H1 (cell line): Measurements from ENCODE around the gene CRYBG1. TPM values are rescaled to one million over a fixed set of nuclear protein-coding genes. Genes with fewer than 3 reads are reported as not detected.

Experiments
- EGR1 ChIP-seq: IDR thresholded peaks from 2 replicates; pipeline ENCODE4 v1.6.1; 2011; ENCODE audit warnings: low read depth, low read length, borderline replicate concordance
- JUND ChIP-seq: IDR thresholded peaks from 2 replicates; pipeline ENCODE4 v1.6.1; 2011; ENCODE audit warnings: mild to moderate bottlenecking, improper control_type of control experiment, low read length
- MAFK ChIP-seq: IDR thresholded peaks from 2 replicates; pipeline ENCODE4 v1.6.1; 2012; ENCODE audit warnings: low read depth, mild to moderate bottlenecking, improper control_type of control experiment, low read length
- SP2 ChIP-seq: IDR thresholded peaks from 2 replicates; pipeline ENCODE4 v1.6.1; 2012; ENCODE audit warnings: mild to moderate bottlenecking, low read length, inconsistent platforms
- SRF ChIP-seq: IDR thresholded peaks from 2 replicates; pipeline ENCODE4 v1.6.1; 2011; ENCODE audit warnings: mild to moderate bottlenecking, low read depth, low read length, moderate library complexity
- polyA plus RNA-seq, 7 experiments: library from polyadenylated mRNA; depleted of rRNA in 3 of 7; stranded (reverse) in 5 of 7; unstranded in 2 of 7; fragments of >200 nt in 5 of 7; fragments of 200-250 nt in 2 of 7; gene quantifications; 1 replicate in 5 of 7; 2 replicates in 1 of 7; 4 replicates in 1 of 7; pipeline versions ENCODE4 v1.2.1 to v1.2.3, GENCODE V29; 2011 to 2013; ENCODE audit warnings: missing spikeins in 2 of 7, mixed read lengths in 2 of 7
- total RNA-seq: library from RNA; stranded (reverse); fragmentation: NEBNext Ultra II Directional; extraction: Animal tissue kit (Norgen Biotek cat#: 25700); gene quantifications from 2 replicates; pipeline ENCODE4 v1.2.1, GENCODE V29; 2021
- TF ChIP-seq, protein P1 (sequence below): IDR thresholded peaks from 2 replicates; pipeline ENCODE4 v1.6.1; 2012; ENCODE audit warnings: low read length, inconsistent platforms

CRYBG1 gene
- total and polyA plus RNA-seq, 2 of the 8 experiments (the other 6 are each of a cell fraction or from before 2014, with no cell fraction given), result 2.2 to 11.6 TPM

DNA sequence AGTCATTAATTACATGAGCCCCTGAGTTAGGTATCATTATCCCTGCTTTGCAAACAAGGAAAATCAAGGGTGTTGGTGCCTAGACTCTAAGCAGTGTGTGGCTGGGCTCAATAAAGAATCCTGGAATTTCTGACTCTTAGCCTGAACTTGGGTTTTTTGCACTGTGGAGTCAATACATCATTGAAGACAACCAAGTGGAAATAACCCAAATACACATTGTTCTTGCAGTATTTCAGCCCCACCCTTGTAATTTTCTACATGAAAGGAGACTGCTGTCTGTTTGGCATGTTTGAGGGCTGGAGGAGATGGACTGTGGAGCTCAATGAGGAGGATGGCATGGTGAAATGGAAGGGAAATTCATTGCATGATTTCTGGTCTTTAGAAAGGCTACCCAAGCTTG, 110.3 kb downstream of the CRYBG1 start (continued):
- TF ChIP-seq MAFK (no peak), EGR1 (no peak), SP2 (no peak), SRF (no peak), JUND (no peak)
- TF ChIP-seq, protein P1, sequence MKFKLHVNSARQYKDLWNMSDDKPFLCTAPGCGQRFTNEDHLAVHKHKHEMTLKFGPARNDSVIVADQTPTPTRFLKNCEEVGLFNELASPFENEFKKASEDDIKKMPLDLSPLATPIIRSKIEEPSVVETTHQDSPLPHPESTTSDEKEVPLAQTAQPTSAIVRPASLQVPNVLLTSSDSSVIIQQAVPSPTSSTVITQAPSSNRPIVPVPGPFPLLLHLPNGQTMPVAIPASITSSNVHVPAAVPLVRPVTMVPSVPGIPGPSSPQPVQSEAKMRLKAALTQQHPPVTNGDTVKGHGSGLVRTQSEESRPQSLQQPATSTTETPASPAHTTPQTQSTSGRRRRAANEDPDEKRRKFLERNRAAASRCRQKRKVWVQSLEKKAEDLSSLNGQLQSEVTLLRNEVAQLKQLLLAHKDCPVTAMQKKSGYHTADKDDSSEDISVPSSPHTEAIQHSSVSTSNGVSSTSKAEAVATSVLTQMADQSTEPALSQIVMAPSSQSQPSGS, result no peak
- TF ChIP-seq, all 59 proteins: peak for 0
